ENCODE measurements around the gene ASXL1. TPM values are rescaled to one million over a fixed set of nuclear protein-coding genes. Genes with fewer than 3 reads are reported as not detected.

ASXL1 gene
- total RNA-seq, 6 donors from 2014 or later = 60.6 to 389 (median 88.5) TPM

DNA sequence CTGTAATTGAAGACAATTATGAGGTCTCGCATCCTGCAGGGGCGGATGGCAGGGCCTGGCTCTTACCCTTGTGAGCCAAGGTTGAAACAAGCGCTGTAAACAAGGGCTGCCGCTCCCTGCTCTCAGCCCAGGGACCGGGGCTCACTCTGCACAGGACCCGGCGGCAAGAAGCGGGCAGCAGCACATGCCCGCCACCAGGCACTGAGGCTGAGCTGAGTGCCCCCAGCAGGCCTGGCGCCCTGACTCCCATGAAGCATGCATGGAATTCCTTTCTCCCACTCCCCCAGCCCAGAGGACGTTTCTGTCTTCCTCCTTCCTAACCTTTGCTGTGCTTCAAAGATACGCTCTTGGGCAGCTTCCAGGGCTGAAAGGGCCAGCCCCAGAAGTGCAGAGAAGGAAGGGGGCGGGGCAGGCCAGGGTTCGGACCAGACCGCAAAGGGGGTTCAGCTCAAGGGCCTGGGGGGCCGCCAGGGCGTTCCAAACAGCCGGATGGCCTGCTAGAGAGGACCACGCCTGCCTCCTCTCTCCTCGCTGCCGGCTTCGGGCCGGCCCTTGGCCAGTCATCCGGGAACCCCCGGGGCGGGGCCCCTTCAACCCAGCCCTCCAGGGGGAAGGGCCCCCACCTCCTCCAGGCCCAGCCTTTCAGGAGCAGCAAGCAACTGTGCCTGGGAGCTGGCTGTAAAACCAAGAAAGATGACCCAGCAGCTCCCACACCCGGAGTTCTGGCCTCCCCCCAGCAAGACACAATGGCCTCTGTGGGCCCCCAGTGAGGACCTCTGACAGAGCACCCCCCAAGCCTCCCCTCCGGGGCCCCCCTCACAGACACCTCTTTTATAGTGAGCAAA is 117.1 kb downstream of the ASXL1 start:
- H3K36me3 ChIP-seq = peaks cover 0 to 13% (median 7%) of the 10 kb centered on the region in 4 donors
- peaks cover 65 to 89% (median 81%) of the 10 kb centered on the region in 4 donors for H3K4me1 ChIP-seq
- peak overlapping the region; percentile 14 to 39 (median 32) for H3K4me3 ChIP-seq
- ATAC-seq (ENCODE audit: low FRiP score in 2 of 2) = peak; percentile 94 to 96
- H3K27me3 ChIP-seq = no peaks in the 10 kb centered on the region
- peak overlapping the region; percentile 82 to 91 (median 86) for H3K27ac ChIP-seq
- peak; percentile 91 to 95 for DNase-seq
- WGBS, 2 donors = 7 to 12% methylated on average over 10 to 28 of the region's 28 CpGs
- TF ChIP-seq POLR2AphosphoS5 (IDR thresholded peaks at IDR 0.05) (peak; percentile 21 to 48), EP300 (IDR thresholded peaks at IDR 0.05) (no peak), POLR2A (IDR thresholded peaks at IDR 0.05) (peak in 1 of 4 donors; percentile 48)
- TF ChIP-seq, protein P1, sequence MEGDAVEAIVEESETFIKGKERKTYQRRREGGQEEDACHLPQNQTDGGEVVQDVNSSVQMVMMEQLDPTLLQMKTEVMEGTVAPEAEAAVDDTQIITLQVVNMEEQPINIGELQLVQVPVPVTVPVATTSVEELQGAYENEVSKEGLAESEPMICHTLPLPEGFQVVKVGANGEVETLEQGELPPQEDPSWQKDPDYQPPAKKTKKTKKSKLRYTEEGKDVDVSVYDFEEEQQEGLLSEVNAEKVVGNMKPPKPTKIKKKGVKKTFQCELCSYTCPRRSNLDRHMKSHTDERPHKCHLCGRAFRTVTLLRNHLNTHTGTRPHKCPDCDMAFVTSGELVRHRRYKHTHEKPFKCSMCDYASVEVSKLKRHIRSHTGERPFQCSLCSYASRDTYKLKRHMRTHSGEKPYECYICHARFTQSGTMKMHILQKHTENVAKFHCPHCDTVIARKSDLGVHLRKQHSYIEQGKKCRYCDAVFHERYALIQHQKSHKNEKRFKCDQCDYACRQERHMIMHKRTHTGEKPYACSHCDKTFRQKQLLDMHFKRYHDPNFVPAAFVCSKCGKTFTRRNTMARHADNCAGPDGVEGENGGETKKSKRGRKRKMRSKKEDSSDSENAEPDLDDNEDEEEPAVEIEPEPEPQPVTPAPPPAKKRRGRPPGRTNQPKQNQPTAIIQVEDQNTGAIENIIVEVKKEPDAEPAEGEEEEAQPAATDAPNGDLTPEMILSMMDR (IDR thresholded peaks at IDR 0.05) = peak in 1 of 6 experiments; percentile 40
- H3K9me3 ChIP-seq = no peaks in the 10 kb centered on the region

DNA sequence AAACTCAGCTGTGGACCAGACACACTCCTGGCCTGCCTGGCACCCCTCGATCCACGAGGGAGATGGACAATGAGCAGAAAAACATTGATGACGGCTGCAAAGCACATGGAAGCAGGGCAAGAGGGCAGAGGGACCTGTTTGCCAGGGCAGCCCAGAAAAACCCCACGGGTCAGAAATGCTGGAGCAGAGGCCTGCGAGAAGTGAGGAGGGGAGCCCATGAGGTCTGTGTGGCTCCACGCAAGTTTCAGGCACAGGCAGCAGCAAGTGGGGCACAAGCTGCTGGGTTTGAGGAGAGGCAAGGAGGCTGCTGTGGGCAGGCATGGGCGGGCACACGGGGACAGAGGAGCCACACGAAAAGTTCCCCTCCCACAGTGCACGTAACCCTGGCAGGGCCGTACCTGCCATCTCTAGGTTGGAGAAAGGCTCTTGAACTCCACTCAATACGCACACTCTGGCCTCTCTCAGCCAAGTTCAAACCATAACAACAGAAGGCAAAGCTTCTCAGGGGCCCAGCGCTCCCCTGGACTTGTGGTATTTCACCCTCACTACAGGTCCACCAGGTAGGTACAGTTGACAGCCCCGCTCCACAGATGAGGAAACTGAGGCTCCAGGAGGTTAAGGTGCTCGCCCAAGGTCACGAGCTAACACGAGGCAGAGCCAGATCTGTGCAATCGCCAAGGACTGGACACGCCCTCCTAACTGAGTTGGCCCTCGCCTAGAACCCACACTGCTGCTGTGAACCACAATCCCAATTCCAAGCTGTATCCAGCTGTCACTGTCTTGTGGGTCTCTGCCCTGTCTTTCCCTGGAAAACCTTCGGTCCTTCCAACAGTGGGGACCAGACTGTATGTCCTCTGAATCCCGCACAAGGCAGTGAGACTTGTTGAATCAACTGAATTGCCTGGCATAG is 118.8 kb downstream of the ASXL1 start:
- ATAC-seq (ENCODE audit: low FRiP score in 2 of 2) (no peak), DNase-seq (peak in 1 of 2 donors; percentile 49)
- peaks cover 0 to 10% (median 6%) of the 10 kb centered on the region in 4 donors for H3K36me3 ChIP-seq
- TF ChIP-seq POLR2AphosphoS5 (IDR thresholded peaks at IDR 0.05) (no peak), POLR2A (IDR thresholded peaks at IDR 0.05) (no peak), EP300 (IDR thresholded peaks at IDR 0.05) (no peak)
- TF ChIP-seq, protein P1 (IDR thresholded peaks at IDR 0.05) = no peak
- peaks cover 74 to 96% (median 86%) of the 10 kb centered on the region in 4 donors for H3K4me1 ChIP-seq
- 48 to 66% methylated on average over 21 to 22 of the region's 22 CpGs for WGBS, 2 donors
- no peak overlapping the region for H3K4me3 ChIP-seq
- no peaks in the 10 kb centered on the region for H3K9me3 ChIP-seq
- H3K27me3 ChIP-seq = no peaks in the 10 kb centered on the region
- peak overlapping the region; percentile 82 to 91 (median 86) for H3K27ac ChIP-seq

DNA sequence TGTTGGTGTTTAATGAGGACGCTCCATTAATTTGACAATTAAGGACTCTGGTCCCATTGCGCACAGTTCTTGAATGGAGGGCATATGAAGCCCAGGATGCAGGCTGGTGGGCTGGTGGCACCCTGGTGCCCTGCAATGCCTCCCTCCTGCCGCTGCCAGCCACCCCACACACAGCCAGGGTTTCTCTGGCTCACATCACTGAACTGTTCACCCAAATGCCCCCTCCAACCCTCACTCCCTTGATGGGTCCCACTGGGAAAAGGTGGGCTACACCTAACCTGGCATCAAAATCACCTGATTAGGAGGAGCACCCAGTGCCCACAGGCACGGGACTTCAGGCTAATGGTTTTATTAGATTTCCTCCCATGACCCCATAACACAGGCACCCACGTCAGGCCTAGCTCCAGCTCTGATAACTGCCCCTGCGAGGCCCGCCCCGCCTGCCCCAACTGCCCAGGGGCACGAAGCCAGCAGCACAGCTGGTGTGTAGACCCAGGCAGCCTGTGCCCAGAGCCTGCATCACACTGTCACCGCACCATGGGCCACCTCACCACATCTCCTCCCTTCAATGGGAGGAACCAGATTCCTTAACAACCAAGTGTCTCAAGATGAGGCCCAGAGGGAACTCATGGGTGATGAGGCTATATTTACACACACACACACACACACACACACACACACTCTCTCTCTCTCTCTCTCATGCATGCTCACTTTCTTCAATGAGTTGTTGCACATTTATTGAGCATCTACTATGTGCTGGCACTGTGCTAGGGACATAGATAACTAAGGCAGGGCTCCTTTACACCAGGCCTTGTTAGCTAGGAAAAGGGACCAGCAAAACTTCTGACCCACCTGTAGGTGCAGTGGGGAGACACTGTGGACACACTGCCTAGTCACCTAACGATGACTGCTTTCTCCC is 119.7 kb downstream of the ASXL1 start:
- no peak overlapping the region for H3K4me3 ChIP-seq
- DNase-seq = no peak
- peaks cover 0 to 5% (median 2%) of the 10 kb centered on the region in 4 donors for H3K36me3 ChIP-seq
- H3K27ac ChIP-seq = peak overlapping the region; percentile 82 to 91 (median 86)
- TF ChIP-seq, protein P1 (IDR thresholded peaks at IDR 0.05) = no peak
- TF ChIP-seq POLR2A (IDR thresholded peaks at IDR 0.05) = no peak
- no peak for TF ChIP-seq EP300 (IDR thresholded peaks at IDR 0.05)
- no peak for TF ChIP-seq POLR2AphosphoS5 (IDR thresholded peaks at IDR 0.05)
- H3K9me3 ChIP-seq = no peaks in the 10 kb centered on the region
- no peak for ATAC-seq (ENCODE audit: low FRiP score in 2 of 2)
- no peaks in the 10 kb centered on the region for H3K27me3 ChIP-seq
- peaks cover 73 to 95% (median 80%) of the 10 kb centered on the region in 4 donors for H3K4me1 ChIP-seq
- 70 to 75% methylated on average over 10 to 11 of the region's 11 CpGs for WGBS, 2 donors

DNA sequence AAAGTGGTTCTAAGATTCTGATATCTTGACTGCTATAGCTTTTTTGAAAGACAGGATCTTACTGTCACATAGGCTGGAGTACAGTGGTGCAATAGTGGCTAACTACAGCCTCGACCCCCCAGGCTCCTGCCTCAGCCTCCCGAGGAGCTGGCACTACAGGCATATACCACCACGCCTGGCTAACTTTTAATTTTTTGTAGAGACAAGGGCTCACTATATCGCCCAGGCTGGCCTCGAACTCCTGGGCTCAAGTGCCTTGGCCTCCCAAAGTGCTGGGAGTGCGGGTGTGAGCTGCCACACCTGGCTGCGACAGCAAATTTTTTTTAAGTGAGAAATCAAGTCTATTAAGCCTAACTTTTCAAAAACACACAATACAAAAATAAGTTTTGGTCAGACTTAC is 120.4 kb downstream of the ASXL1 start:
- peaks cover 65 to 88% (median 73%) of the 10 kb centered on the region in 4 donors for H3K4me1 ChIP-seq
- peak overlapping the region in 2 of 4 donors; percentile 91 to 94 for H3K27ac ChIP-seq
- no peak for ATAC-seq (ENCODE audit: low FRiP score in 2 of 2)
- no peak for TF ChIP-seq POLR2A (IDR thresholded peaks at IDR 0.05)
- no peak for TF ChIP-seq EP300 (IDR thresholded peaks at IDR 0.05)
- TF ChIP-seq, protein P1 (IDR thresholded peaks at IDR 0.05) = no peak
- peaks cover 0 to 5% (median 2%) of the 10 kb centered on the region in 4 donors for H3K36me3 ChIP-seq
- no peaks in the 10 kb centered on the region for H3K9me3 ChIP-seq
- DNase-seq = no peak
- WGBS, 2 donors = 79 to 83% methylated on average over 7 of the region's 7 CpGs
- no peak overlapping the region for H3K4me3 ChIP-seq
- no peaks in the 10 kb centered on the region for H3K27me3 ChIP-seq
